Keratinocyte (primary cell): ENCODE results near the gene TBC1D14.

Experiments used
- EZH2 ChIP-seq: IDR thresholded peaks from one replicate; pipeline ENCODE4 v1.6.1; 2012; ENCODE audit warnings: inconsistent platforms, mild to moderate bottlenecking, low read length, moderate library complexity
- TF ChIP-seq, protein P1 (sequence below), 3 experiments: IDR thresholded peaks in 1 of 3; conservative IDR thresholded peaks in 1 of 3; optimal IDR thresholded peaks in 1 of 3; 2 replicates in 2 of 3; 3 replicates in 1 of 3; pipeline versions ENCODE3 to v1.5.1; 2011; ENCODE audit warnings: low read length in 3 of 3, mild to moderate bottlenecking in 3 of 3, moderate library complexity in 2 of 3, control low read depth in 1 of 3, inconsistent platforms in 1 of 3; ENCODE audit not compliant: insufficient read depth in 2 of 3; ENCODE audit errors: extremely low read depth in 1 of 3

DNA sequence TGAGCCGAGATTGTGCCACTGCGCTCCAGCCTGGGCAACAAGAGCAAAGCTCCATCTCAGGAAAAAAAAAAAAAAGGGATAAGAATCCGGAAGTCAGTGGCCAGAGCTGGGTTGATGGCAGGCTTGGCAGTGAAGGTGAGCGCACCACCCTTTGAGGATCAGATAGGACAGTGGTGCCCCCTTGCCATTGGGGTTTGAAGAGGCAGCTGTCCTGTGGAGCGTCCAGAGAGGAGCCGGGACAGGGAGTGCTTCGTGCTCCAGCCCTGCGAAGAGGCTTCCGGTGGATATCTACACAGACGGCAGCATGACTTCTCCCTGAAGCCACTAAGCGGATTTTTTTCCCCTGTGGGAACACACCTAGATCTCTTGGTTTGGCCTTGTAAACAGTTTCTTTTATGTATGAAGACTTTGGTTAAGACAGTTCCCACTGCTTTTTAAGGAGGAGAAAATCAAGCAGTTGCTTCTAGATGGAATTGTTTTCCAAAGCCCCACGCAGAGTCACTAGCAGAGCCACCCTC is 6.5 kb downstream of the TBC1D14 start:
- TF ChIP-seq, protein P1, sequence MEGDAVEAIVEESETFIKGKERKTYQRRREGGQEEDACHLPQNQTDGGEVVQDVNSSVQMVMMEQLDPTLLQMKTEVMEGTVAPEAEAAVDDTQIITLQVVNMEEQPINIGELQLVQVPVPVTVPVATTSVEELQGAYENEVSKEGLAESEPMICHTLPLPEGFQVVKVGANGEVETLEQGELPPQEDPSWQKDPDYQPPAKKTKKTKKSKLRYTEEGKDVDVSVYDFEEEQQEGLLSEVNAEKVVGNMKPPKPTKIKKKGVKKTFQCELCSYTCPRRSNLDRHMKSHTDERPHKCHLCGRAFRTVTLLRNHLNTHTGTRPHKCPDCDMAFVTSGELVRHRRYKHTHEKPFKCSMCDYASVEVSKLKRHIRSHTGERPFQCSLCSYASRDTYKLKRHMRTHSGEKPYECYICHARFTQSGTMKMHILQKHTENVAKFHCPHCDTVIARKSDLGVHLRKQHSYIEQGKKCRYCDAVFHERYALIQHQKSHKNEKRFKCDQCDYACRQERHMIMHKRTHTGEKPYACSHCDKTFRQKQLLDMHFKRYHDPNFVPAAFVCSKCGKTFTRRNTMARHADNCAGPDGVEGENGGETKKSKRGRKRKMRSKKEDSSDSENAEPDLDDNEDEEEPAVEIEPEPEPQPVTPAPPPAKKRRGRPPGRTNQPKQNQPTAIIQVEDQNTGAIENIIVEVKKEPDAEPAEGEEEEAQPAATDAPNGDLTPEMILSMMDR (optimal IDR thresholded peaks at IDR 0.05 in 1 of 3, IDR thresholded peaks at IDR 0.05 in 1 of 3, conservative IDR thresholded peaks at IDR 0.05 in 1 of 3; ENCODE audit: extremely low read depth in 1 of 3, insufficient read depth in 2 of 3, low read length in 3 of 3) = no peak
- TF ChIP-seq EZH2 = no peak
